Testis (tissue), 3 donors: ENCODE measurements around the gene PCCA. TPM values are rescaled to one million over a fixed set of nuclear protein-coding genes. Genes with fewer than 3 reads are reported as not detected.
"Not testable (repeated sequence)": the region's sequence is repeated elsewhere in the genome, so short reads cannot be mapped to it uniquely, and the experiment has no call there.

Source experiments
- DNase-seq: peaks from one replicate; pipeline ENCODE4 v3.0.0-alpha.2; 2019
- H3K27ac ChIP-seq, 2 donors: fragments of 200-600 bp; sonication (generic); one replicate each; pipeline ENCODE4 v1.5.1; 2019
- H3K27me3 ChIP-seq: fragments of 200-600 bp; sonication (generic); one replicate; pipeline ENCODE4 v1.5.1; 2019
- H3K36me3 ChIP-seq: fragments of 200-600 bp; sonication (generic); one replicate; pipeline ENCODE4 v1.5.1; 2017; ENCODE audit warnings: low read depth; ENCODE audit errors: missing control alignments
- H3K4me1 ChIP-seq: fragments of 200-600 bp; sonication (generic); one replicate; pipeline ENCODE4 v1.5.1; 2019
- H3K4me3 ChIP-seq, 2 donors: fragments of 200-600 bp; sonication (generic); one replicate each; pipeline ENCODE4 v1.5.1; 2017 to 2019
- H3K9me3 ChIP-seq: fragments of 200-600 bp; sonication (generic); one replicate; pipeline ENCODE4 v1.5.1; 2017
- POLR2A ChIP-seq: fragments of 450-650 bp; IDR thresholded peaks from one replicate; pipeline ENCODE4 v1.6.1; 2017; ENCODE audit warnings: antibody characterized with exemption, mild to moderate bottlenecking, moderate library complexity
- WGBS, 2 donors: methylation state at CpG; one replicate each; pipeline ENCODE4 v1.1.5; 2018; 5-methylcytosine and 5-hydroxymethylcytosine counted together
- intact Hi-C: fragments of 100-400 bp; cut with DNase I; formaldehyde crosslinking; loops from one replicate; pipeline ENCODE4 v1.15.1; 2023; ENCODE audit warnings: low total_unique reads
- polyA plus RNA-seq: library from polyadenylated mRNA; stranded (reverse); fragments of 350-450 nt; fragmentation: Illumina TruSeq; extraction: RNeasy Lipid Tissue Mini Kit (QIAGEN cat#74804); gene quantifications from one replicate; pipeline ENCODE4 v1.2.3, GENCODE V29; 2014; ENCODE audit warnings: low read depth, low replicate concordance; ENCODE audit not compliant: insufficient read depth
- total RNA-seq, 2 donors: library from RNA; depleted of rRNA; stranded (reverse); fragments of >200 nt; gene quantifications; one replicate each; pipeline ENCODE4 v1.2.3, GENCODE V29; 2016
- TF ChIP-seq, protein P1 (sequence below), 3 experiments: fragments of 450-650 bp in 2 of 3; fragments of 200-600 bp in 1 of 3; sonication (generic) in 1 of 3; IDR thresholded peaks; one replicate each; pipeline ENCODE4 v1.5.1; 2016 to 2019; ENCODE audit warnings: antibody characterized with exemption in 3 of 3, mild to moderate bottlenecking in 2 of 3, moderate library complexity in 1 of 3

PCCA gene
- total and polyA plus RNA-seq, 3 donors from 2014 or later = 17.9 to 56.2 (median 39.2) TPM

GRCh38 chr13:100522618-100523309 is 433.9 kb downstream of the PCCA start:
- TF ChIP-seq, protein P1, sequence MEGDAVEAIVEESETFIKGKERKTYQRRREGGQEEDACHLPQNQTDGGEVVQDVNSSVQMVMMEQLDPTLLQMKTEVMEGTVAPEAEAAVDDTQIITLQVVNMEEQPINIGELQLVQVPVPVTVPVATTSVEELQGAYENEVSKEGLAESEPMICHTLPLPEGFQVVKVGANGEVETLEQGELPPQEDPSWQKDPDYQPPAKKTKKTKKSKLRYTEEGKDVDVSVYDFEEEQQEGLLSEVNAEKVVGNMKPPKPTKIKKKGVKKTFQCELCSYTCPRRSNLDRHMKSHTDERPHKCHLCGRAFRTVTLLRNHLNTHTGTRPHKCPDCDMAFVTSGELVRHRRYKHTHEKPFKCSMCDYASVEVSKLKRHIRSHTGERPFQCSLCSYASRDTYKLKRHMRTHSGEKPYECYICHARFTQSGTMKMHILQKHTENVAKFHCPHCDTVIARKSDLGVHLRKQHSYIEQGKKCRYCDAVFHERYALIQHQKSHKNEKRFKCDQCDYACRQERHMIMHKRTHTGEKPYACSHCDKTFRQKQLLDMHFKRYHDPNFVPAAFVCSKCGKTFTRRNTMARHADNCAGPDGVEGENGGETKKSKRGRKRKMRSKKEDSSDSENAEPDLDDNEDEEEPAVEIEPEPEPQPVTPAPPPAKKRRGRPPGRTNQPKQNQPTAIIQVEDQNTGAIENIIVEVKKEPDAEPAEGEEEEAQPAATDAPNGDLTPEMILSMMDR (IDR thresholded peaks at IDR 0.05) = no peak
- no peak for TF ChIP-seq POLR2A
- intact Hi-C loops = no loop called here
- Histone ChIP-seq H3K9me3 (no peaks in the 10 kb centered on the region), H3K27ac (no peak overlapping the region), H3K4me3 (no peak overlapping the region), H3K36me3 (no peaks in the 10 kb centered on the region), H3K27me3 (no peaks in the 10 kb centered on the region), H3K4me1 (no peaks in the 10 kb centered on the region)
- WGBS, 2 donors = 80 to 88% methylated on average over 9 of the region's 9 CpGs
- DNase-seq = no peak

DNA sequence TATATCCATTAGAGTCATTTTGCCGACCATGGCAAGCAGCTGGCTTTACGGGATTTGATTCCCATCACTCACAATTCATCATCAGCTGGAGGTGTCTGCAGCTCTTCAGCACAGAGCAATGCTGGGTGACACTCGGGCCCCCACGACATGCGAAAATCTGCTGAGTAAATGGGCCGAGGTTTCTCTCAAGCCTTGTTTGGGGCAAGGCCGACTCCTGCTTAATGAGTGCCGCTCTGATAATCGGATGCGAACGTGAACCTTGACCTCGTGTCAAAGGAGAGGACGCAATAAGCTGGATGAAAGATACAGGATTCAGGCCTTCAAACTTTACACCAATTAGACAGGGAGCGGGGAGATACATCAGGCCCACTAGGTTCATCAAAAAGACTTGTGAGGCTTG is 434.5 kb downstream of the PCCA start:
- DNase-seq = no peak
- Histone ChIP-seq H3K9me3 (no peaks in the 10 kb centered on the region), H3K36me3 (no peaks in the 10 kb centered on the region), H3K4me1 (no peaks in the 10 kb centered on the region), H3K27ac (no peak overlapping the region), H3K4me3 (no peak overlapping the region), H3K27me3 (no peaks in the 10 kb centered on the region)
- 88 to 95% methylated on average over 14 of the region's 14 CpGs for WGBS, 2 donors
- TF ChIP-seq POLR2A = no peak
- TF ChIP-seq, protein P1 (IDR thresholded peaks at IDR 0.05) = no peak
- intact Hi-C loops = no loop called here

DNA sequence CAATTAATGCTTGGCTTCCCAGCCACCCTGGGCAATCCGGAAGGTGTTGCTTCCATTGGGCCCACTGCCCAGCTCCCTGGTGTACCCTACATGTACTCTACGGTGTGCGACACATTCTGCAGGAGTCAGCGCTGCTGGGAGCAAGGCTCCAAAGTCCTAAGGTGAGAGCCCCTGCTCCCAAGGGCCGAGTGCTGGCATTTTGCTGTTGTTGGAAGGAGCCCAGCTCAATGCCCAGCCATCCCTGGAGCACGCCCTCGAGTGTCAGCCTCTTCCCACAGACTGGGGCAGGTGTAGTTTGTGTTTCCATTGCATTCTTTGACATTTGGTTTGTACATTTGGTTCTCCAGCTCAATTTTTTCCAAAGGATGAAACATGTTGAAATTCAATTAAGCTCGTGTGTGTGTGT is 435.1 kb downstream of the PCCA start:
- intact Hi-C loops = no loop called here
- Histone ChIP-seq H3K36me3 (no peaks in the 10 kb centered on the region), H3K4me3 (no peak overlapping the region), H3K4me1 (no peaks in the 10 kb centered on the region), H3K9me3 (no peaks in the 10 kb centered on the region), H3K27me3 (no peaks in the 10 kb centered on the region), H3K27ac (no peak overlapping the region)
- WGBS, 2 donors = 83 to 92% methylated on average over 8 of the region's 8 CpGs
- no peak for TF ChIP-seq POLR2A
- TF ChIP-seq, protein P1 (IDR thresholded peaks at IDR 0.05) = no peak
- no peak for DNase-seq

DNA sequence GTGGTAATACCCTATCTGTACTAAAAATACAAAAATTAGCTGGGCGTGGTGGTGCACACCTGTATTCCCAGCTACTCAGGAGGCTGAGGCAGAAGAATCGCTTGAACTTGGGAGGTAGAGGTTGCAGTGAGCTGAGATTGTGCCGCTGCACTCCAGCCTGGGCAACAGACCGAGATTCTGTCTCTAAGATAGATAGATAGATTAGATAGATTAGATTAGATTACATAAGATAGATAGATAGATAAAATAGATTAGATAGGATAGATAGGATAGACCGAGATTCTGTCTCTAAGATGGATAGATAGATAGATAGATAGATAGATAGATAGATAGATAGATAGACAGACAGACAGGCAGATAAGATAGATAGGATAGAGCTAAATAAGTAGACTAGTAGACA is 435.8 kb downstream of the PCCA start:
- DNase-seq, intact Hi-C loops, H3K27me3 ChIP-seq, H3K4me1 ChIP-seq, H3K9me3 ChIP-seq, H3K27ac ChIP-seq, H3K36me3 ChIP-seq, H3K4me3 ChIP-seq: not testable (repeated sequence)
- 92 to 94% methylated on average over 5 of the region's 5 CpGs for WGBS, 2 donors

- WGBS, 2 donors = 90% methylated on average over 12 to 17 of the region's 17 CpGs
- Histone ChIP-seq H3K4me3 (no peak overlapping the region), H3K27me3 (no peaks in the 10 kb centered on the region), H3K4me1 (peaks cover 2% of the 10 kb centered on the region), H3K9me3 (no peaks in the 10 kb centered on the region), H3K27ac (no peak overlapping the region), H3K36me3 (no peaks in the 10 kb centered on the region)
- no peak for DNase-seq
- intact Hi-C loops = no loop called here
- no peak for TF ChIP-seq POLR2A
- TF ChIP-seq, protein P1 (IDR thresholded peaks at IDR 0.05) = no peak
These were observed 436.8 kb downstream of the PCCA start for GRCh38 chr13:100525453-100526317.
